Kidney (tissue), 14 donors: ENCODE measurements around the gene TTC29. TPM values are rescaled to one million over a fixed set of nuclear protein-coding genes. Genes with fewer than 3 reads are reported as not detected.

Source experiments
- DNase-seq, 5 donors: peaks; one replicate each; pipeline ENCODE4 v3.0.0-alpha.2; 2013 to 2020
- FAIRE-seq: peaks from 2 replicates; lab custom pipeline; 2012; peaks lifted over from hg19 to GRCh38; lab: Jason Lieb, UNC
- H3K27ac ChIP-seq, 2 donors: one replicate each; pipeline ENCODE4 v1.7.0; 2013; ENCODE audit warnings: low read depth in 2 of 2, low read length in 2 of 2, inconsistent platforms in 1 of 2
- H3K27me3 ChIP-seq: one replicate; pipeline ENCODE4 v1.7.1; 2013; ENCODE audit warnings: low read length, inconsistent platforms; ENCODE audit not compliant: control insufficient read depth, insufficient read depth
- H3K36me3 ChIP-seq, 3 donors: one replicate each; pipeline versions ENCODE4 v1.7.0 to v1.7.1; 2013; ENCODE audit warnings: low read length in 3 of 3, control low read depth in 1 of 3, inconsistent platforms in 1 of 3; ENCODE audit not compliant: insufficient read depth in 3 of 3, control insufficient read depth in 2 of 3
- H3K4me1 ChIP-seq, 3 donors: one replicate each; pipeline versions ENCODE4 v1.7.0 to v1.7.1; 2013; ENCODE audit warnings: low read length in 3 of 3, inconsistent platforms in 1 of 3, low read depth in 1 of 3; ENCODE audit not compliant: control insufficient read depth in 2 of 3, insufficient read depth in 2 of 3
- H3K4me3 ChIP-seq, 3 donors: one replicate each; pipeline versions ENCODE4 v1.7.0 to v1.8.1; 2013; ENCODE audit warnings: low read length in 3 of 3, control low read depth in 1 of 3, inconsistent platforms in 1 of 3
- H3K9ac ChIP-seq, 3 donors: one replicate each; pipeline versions ENCODE4 v1.7.0 to v1.7.1; 2013; ENCODE audit warnings: low read length in 3 of 3, control low read depth in 1 of 3, inconsistent platforms in 1 of 3
- H3K9me3 ChIP-seq, 3 donors: one replicate each; pipeline versions ENCODE4 v1.7.0 to v1.7.1; 2013; ENCODE audit warnings: low read length in 3 of 3, control low read depth in 1 of 3, inconsistent platforms in 1 of 3; ENCODE audit not compliant: control insufficient read depth in 2 of 3, insufficient read depth in 1 of 3
- intact Hi-C: fragments of 100-400 bp; cut with DNase I; formaldehyde crosslinking; loops from one replicate; pipeline ENCODE4 v1.11.1; 2022
- polyA plus RNA-seq: library from polyadenylated mRNA; stranded (reverse); fragments of 350-450 nt; fragmentation: Illumina TruSeq; extraction: RNeasy Lipid Tissue Mini Kit (QIAGEN cat#74804); gene quantifications from one replicate; pipeline ENCODE4 v1.2.3, GENCODE V29; 2014; ENCODE audit warnings: low read depth, low replicate concordance; ENCODE audit not compliant: insufficient read depth
- total RNA-seq: library from RNA; stranded (reverse); fragmentation: NEBNext Ultra II Directional; extraction: Animal tissue kit (Norgen Biotek cat#: 25700); gene quantifications from one replicate; pipeline ENCODE4 v1.2.1, GENCODE V29; 2021
- TF ChIP-seq, protein P1 (sequence below): IDR thresholded peaks from 3 replicates; pipeline ENCODE4 v1.5.1; 2012; ENCODE audit warnings: mild to moderate bottlenecking, moderate library complexity, borderline replicate concordance; ENCODE audit not compliant: insufficient read depth; ENCODE audit errors: extremely low read depth
- donor health status: control.
- donor health status: control.
- donor health status: control.
- donor health status: control.
- donor health status: control.
- donor health status: DM: yes; HTN: yes; CAD: no.
- donor health status: Normal renal cell carcinoma (clear cell type).

TTC29 gene
- total and polyA plus RNA-seq, 2 donors from 2014 or later, result 0.28 to 0.82 TPM

DNA sequence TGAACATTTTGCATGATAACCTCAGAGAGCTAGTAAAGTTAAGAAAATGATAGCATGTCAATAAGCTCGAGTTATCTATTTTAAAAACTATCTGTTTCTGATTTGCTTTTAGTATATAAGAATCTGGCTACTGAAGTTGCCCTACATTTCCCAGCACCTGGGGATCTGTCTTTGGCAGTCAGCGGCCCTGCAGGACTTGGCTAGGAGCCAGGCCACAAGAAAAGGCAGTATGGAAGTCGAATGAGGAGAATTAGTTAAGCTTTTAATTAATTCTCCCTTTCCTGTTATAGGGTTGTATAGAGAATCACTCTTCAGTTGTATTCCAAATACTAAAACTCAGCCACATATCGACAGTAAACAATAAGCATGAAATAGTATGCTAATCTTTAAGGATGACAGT is 284.3 kb downstream of the TTC29 start:
- H3K4me1 ChIP-seq, result no peaks in the 10 kb centered on the region
- H3K9me3 ChIP-seq, result no peaks in the 10 kb centered on the region
- no peak for DNase-seq
- no peak overlapping the region for H3K27ac ChIP-seq
- H3K9ac ChIP-seq, result no peak overlapping the region
- H3K4me3 ChIP-seq, result no peak overlapping the region
- H3K27me3 ChIP-seq, result no peaks in the 10 kb centered on the region
- intact Hi-C loops, result no loop called here
- TF ChIP-seq, protein P1, sequence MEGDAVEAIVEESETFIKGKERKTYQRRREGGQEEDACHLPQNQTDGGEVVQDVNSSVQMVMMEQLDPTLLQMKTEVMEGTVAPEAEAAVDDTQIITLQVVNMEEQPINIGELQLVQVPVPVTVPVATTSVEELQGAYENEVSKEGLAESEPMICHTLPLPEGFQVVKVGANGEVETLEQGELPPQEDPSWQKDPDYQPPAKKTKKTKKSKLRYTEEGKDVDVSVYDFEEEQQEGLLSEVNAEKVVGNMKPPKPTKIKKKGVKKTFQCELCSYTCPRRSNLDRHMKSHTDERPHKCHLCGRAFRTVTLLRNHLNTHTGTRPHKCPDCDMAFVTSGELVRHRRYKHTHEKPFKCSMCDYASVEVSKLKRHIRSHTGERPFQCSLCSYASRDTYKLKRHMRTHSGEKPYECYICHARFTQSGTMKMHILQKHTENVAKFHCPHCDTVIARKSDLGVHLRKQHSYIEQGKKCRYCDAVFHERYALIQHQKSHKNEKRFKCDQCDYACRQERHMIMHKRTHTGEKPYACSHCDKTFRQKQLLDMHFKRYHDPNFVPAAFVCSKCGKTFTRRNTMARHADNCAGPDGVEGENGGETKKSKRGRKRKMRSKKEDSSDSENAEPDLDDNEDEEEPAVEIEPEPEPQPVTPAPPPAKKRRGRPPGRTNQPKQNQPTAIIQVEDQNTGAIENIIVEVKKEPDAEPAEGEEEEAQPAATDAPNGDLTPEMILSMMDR, result no peak
- no peaks in the 10 kb centered on the region for H3K36me3 ChIP-seq
- no peak for FAIRE-seq
